Progenitor cell of endocrine pancreas (in vitro differentiated cells): Measurements from ENCODE around the gene PADI4. TPM values are rescaled to one million over a fixed set of nuclear protein-coding genes. Genes with fewer than 3 reads are reported as not detected.

ENCODE experiments used
- DNase-seq: peaks from one replicate; pipeline ENCODE4 v3.0.0; 2021; ENCODE audit warnings: low spot score; ENCODE audit not compliant: unreplicated experiment
- H3K27ac Mint-ChIP-seq: 2 replicates; pipeline ENCODE4 v1.8.0; 2021; ENCODE audit warnings: mild to moderate bottlenecking, moderate library complexity, mixed read lengths
- H3K27me3 Mint-ChIP-seq: 2 replicates; pipeline ENCODE4 v1.8.0; 2021; ENCODE audit warnings: mixed read lengths
- H3K36me3 Mint-ChIP-seq: 2 replicates; pipeline ENCODE4 v1.8.0; 2022; ENCODE audit warnings: mixed read lengths; ENCODE audit not compliant: insufficient read depth
- H3K4me1 Mint-ChIP-seq: 2 replicates; pipeline ENCODE4 v1.8.0; 2021; ENCODE audit warnings: low read depth, mixed read lengths
- H3K4me3 Mint-ChIP-seq: 2 replicates; pipeline ENCODE4 v1.8.0; 2021; ENCODE audit warnings: low read depth, mild to moderate bottlenecking, moderate library complexity, mixed read lengths
- H3K9me3 Mint-ChIP-seq: 2 replicates; pipeline ENCODE4 v1.8.0; 2021; ENCODE audit warnings: low read depth, mixed read lengths
- CTCF ChIP-seq: fragments of 200-600 bp; sonication (generic); IDR thresholded peaks from one replicate; pipeline ENCODE4 v1.5.0; 2021; ENCODE audit warnings: antibody characterized with exemption, mild to moderate bottlenecking; ENCODE audit not compliant: unreplicated experiment
- total RNA-seq: library from RNA; stranded (reverse); gene quantifications from 2 replicates; pipeline ENCODE4 v1.2.1, GENCODE V29; 2021

The PADI4 gene
- total RNA-seq, 1 donor from 2014 or later, result not detected

GRCh38 chr1:17372955-17373354 lies 65.0 kb downstream of the PADI4 start:
- no peaks in the 10 kb centered on the region for H3K9me3 Mint-ChIP-seq
- peaks cover 3% of the 10 kb centered on the region for H3K4me1 Mint-ChIP-seq
- peaks cover 12% of the 10 kb centered on the region for H3K27me3 Mint-ChIP-seq
- DNase-seq, result no peak
- no peaks in the 10 kb centered on the region for H3K36me3 Mint-ChIP-seq
- H3K4me3 Mint-ChIP-seq, result no peak overlapping the region
- H3K27ac Mint-ChIP-seq, result no peak overlapping the region
- no peak for TF ChIP-seq CTCF

GRCh38 chr1:17375651-17376050 lies 67.7 kb downstream of the PADI4 start:
- DNase-seq, result no peak
- no peak overlapping the region for H3K27ac Mint-ChIP-seq
- H3K36me3 Mint-ChIP-seq, result no peaks in the 10 kb centered on the region
- TF ChIP-seq CTCF, result no peak
- H3K27me3 Mint-ChIP-seq, result peaks cover 13% of the 10 kb centered on the region
- no peak overlapping the region for H3K4me3 Mint-ChIP-seq
- H3K4me1 Mint-ChIP-seq, result peaks cover 3% of the 10 kb centered on the region
- no peaks in the 10 kb centered on the region for H3K9me3 Mint-ChIP-seq

- Mint-ChIP-seq H3K4me3 (no peak overlapping the region), H3K27ac (no peak overlapping the region), H3K27me3 (peaks cover 28% of the 10 kb centered on the region), H3K36me3 (no peaks in the 10 kb centered on the region), H3K9me3 (no peaks in the 10 kb centered on the region), H3K4me1 (peaks cover 3% of the 10 kb centered on the region)
- TF ChIP-seq CTCF, result no peak
- no peak for DNase-seq
Observed at GRCh38 chr1:17377325-17377953, 69.4 kb downstream of the PADI4 start.

- H3K4me1 Mint-ChIP-seq, result peaks cover 3% of the 10 kb centered on the region
- H3K4me3 Mint-ChIP-seq, result no peak overlapping the region
- TF ChIP-seq CTCF, result no peak
- H3K36me3 Mint-ChIP-seq, result no peaks in the 10 kb centered on the region
- peaks cover 42% of the 10 kb centered on the region for H3K27me3 Mint-ChIP-seq
- no peak for DNase-seq
- no peak overlapping the region for H3K27ac Mint-ChIP-seq
- H3K9me3 Mint-ChIP-seq, result no peaks in the 10 kb centered on the region
Observed at GRCh38 chr1:17381161-17381560, 73.2 kb downstream of the PADI4 start.

- no peak for TF ChIP-seq CTCF
- Mint-ChIP-seq H3K4me1 (no peaks in the 10 kb centered on the region), H3K27ac (no peak overlapping the region), H3K36me3 (no peaks in the 10 kb centered on the region), H3K4me3 (no peak overlapping the region), H3K27me3 (peaks cover 14% of the 10 kb centered on the region), H3K9me3 (no peaks in the 10 kb centered on the region)
- DNase-seq, result no peak
Observed at GRCh38 chr1:17392199-17392740, 84.3 kb downstream of the PADI4 start.
